Left lung (tissue), 10 donors: Measurements from ENCODE around the gene MKI67. TPM values are rescaled to one million over a fixed set of nuclear protein-coding genes. Genes with fewer than 3 reads are reported as not detected.
A peak's percentile ranks its signal among the peaks of the same experiment; 100 is the strongest.

Experiments
- ATAC-seq: fragments of 200-7000 bp; cut with Tn5 transposase; one replicate; pipeline ENCODE4 v1.9.1; 2020; ENCODE audit warnings: moderate library complexity
- DNase-seq, 4 donors: peaks; one replicate each; pipeline ENCODE4 v3.0.0-alpha.2; 2013 to 2020
- H3K27ac ChIP-seq, 2 donors: fragments of 200-600 bp; sonication (generic) in 1 of 2; one replicate each; pipeline versions ENCODE4 v1.5.0 to v1.8.0; 2020 to 2021
- H3K27me3 ChIP-seq, 2 donors: fragments of 200-600 bp; sonication (generic) in 1 of 2; one replicate each; pipeline versions ENCODE4 v1.5.0 to v1.8.0; 2020 to 2021
- H3K36me3 ChIP-seq, 2 donors: fragments of 200-600 bp; sonication (generic) in 1 of 2; one replicate each; pipeline versions ENCODE4 v1.5.0 to v1.8.0; 2020 to 2021
- H3K4me1 ChIP-seq, 2 donors: fragments of 200-600 bp; one replicate each; pipeline ENCODE4 v1.8.0; 2021
- H3K4me3 ChIP-seq, 2 donors: fragments of 200-600 bp; sonication (generic) in 1 of 2; one replicate each; pipeline versions ENCODE4 v1.5.0 to v1.8.0; 2020 to 2021; ENCODE audit warnings: mild to moderate bottlenecking in 1 of 2
- H3K9me3 ChIP-seq, 2 donors: fragments of 200-600 bp; sonication (generic) in 1 of 2; one replicate each; pipeline versions ENCODE4 v1.5.0 to v1.8.0; 2020 to 2021
- intact Hi-C, 2 donors: fragments of 100-400 bp; cut with DNase I; formaldehyde crosslinking; loops; one replicate each; pipeline versions ENCODE4 v1.11.2 to v1.14.2; 2022
- polyA plus RNA-seq, 6 donors: library from polyadenylated mRNA; unstranded; fragments of 120-200 nt; gene quantifications; one replicate each; pipeline ENCODE4 v1.2.1, GENCODE V29; 2013; ENCODE audit not compliant: insufficient read length in 6 of 6
- total RNA-seq, 2 donors: library from RNA; stranded (reverse); fragmentation: NEBNext Ultra II Directional; extraction: Animal tissue kit (Norgen Biotek cat#: 25700); gene quantifications; one replicate each; pipeline ENCODE4 v1.2.1, GENCODE V29; 2021
- TF ChIP-seq, protein P1 (sequence below), 2 donors: fragments of 200-600 bp; sonication (generic) in 1 of 2; IDR thresholded peaks; one replicate each; pipeline versions ENCODE4 v1.5.0 to v1.8.0; 2021; ENCODE audit warnings: antibody characterized with exemption in 2 of 2
- donor health status: DM: no; HTN: yes; CAD: no.
- donor health status: DM: no; HTN: no; CAD: no.

The MKI67 gene
- total and polyA plus RNA-seq, 8 donors: 6.9 to 109 (median 46.2) TPM

DNA sequence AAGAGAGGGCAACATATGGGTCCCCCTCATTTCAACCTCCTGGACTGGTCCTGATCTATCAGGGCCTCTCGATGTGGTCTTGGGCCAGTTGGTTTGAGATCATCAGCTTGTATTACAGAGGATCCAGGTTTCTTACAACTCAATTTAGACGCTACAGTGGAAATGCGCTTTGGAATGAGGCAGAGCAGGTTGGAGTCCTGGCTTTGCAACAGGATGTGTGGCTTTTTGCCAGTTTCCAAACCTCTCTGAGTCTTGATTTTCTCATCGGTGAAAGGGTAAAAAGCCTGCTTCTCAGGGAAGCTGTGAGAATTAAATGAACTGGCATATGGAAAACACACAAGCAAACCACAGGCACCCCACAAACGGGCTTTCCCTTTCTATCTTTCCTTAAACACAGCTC lies 37.5 kb upstream of the MKI67 start:
- Histone ChIP-seq H3K4me1 (peaks cover 0 to 11% of the 10 kb centered on the region in 2 donors), H3K36me3 (no peaks in the 10 kb centered on the region), H3K4me3 (no peak overlapping the region), H3K9me3 (no peaks in the 10 kb centered on the region), H3K27ac (no peak overlapping the region), H3K27me3 (peaks cover 0 to 7% of the 10 kb centered on the region in 2 donors)
- ATAC-seq: no peak
- intact Hi-C loops: no loop called here
- TF ChIP-seq, protein P1, sequence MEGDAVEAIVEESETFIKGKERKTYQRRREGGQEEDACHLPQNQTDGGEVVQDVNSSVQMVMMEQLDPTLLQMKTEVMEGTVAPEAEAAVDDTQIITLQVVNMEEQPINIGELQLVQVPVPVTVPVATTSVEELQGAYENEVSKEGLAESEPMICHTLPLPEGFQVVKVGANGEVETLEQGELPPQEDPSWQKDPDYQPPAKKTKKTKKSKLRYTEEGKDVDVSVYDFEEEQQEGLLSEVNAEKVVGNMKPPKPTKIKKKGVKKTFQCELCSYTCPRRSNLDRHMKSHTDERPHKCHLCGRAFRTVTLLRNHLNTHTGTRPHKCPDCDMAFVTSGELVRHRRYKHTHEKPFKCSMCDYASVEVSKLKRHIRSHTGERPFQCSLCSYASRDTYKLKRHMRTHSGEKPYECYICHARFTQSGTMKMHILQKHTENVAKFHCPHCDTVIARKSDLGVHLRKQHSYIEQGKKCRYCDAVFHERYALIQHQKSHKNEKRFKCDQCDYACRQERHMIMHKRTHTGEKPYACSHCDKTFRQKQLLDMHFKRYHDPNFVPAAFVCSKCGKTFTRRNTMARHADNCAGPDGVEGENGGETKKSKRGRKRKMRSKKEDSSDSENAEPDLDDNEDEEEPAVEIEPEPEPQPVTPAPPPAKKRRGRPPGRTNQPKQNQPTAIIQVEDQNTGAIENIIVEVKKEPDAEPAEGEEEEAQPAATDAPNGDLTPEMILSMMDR (IDR thresholded peaks at IDR 0.05): no peak
- DNase-seq: no peak

- H3K27ac ChIP-seq: peak overlapping the region in 1 of 2 donors; percentile 38
- TF ChIP-seq, protein P1 (IDR thresholded peaks at IDR 0.05): no peak
- peaks cover 0 to 11% of the 10 kb centered on the region in 2 donors for H3K4me1 ChIP-seq
- DNase-seq (no peak), ATAC-seq (no peak)
- intact Hi-C loops: no loop called here
- H3K27me3 ChIP-seq: peaks cover 0 to 7% of the 10 kb centered on the region in 2 donors
- no peaks in the 10 kb centered on the region for H3K9me3 ChIP-seq
- H3K36me3 ChIP-seq: no peaks in the 10 kb centered on the region
- H3K4me3 ChIP-seq: no peak overlapping the region
Observed at GRCh38 chr10:128161031-128161430, 34.8 kb upstream of the MKI67 start.

DNA sequence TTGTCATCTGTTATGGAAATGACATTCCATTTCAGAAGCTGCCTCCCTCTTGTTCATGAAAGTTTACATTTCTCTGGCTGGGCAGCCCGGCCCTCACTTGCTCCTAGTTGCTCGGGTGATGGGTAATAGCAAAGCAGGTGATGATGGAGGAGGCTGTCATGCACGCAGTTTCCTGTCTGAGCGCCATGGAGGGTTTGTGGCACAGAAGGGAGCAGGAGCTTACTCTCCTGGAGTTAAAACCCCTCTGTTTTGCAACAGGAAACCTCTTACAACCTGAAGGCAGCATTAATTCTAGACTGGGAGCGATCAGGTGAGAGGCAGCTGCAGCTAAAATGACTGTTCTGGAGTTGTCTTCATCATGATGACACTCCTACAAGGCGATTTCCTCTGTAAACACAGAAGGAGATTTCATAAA lies 34.1 kb upstream of the MKI67 start:
- Histone ChIP-seq H3K36me3 (no peaks in the 10 kb centered on the region), H3K4me3 (no peak overlapping the region)
- ATAC-seq: no peak

DNA sequence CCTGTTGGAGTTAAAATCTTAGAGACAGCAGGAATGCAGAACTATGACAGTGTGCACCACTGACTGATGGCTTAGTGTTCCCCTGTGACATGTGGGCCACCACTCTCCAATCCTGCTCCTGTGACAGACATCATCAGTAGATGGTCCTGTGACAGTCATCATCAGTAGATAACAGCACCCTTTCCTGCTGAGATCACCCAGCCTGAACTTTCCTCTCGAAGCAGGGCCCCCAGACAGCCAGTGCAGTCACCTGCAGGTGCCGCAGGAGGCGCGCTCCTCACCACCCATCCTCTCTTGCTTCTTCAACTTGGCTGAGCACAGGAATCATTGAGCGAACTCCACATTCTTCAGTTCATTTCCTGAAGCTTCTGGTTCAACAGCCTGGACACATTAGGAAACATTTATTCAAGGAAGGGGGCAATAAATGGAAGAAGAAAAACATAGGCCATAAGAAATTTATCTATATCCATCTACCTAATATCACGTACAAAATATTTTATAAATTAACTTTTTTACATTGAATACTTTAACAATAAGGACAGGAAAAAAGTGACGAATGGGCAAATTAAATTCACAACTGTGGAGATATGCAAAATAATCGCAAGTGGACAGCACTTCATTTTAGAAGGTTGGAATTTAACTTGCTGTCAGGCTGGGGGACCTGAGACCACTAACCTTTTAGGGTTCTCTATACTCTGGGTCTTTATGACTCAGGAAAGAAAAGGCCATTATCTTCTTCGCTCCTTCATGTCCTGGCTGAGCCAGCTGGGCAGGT lies 32.0 kb upstream of the MKI67 start:
- DNase-seq (no peak), ATAC-seq (no peak)
- Histone ChIP-seq H3K36me3 (no peaks in the 10 kb centered on the region), H3K4me3 (no peak overlapping the region), H3K27me3 (peaks cover 3 to 21% of the 10 kb centered on the region in 2 donors), H3K27ac (no peak overlapping the region), H3K4me1 (peaks cover 0 to 11% of the 10 kb centered on the region in 2 donors), H3K9me3 (no peaks in the 10 kb centered on the region)
- intact Hi-C loops: loop anchor here in 1 of 2 donors (10.0 kb wide), 1 partner anchor 83 kb away; no protein-coding TSS in a partner anchor
- TF ChIP-seq, protein P1 (IDR thresholded peaks at IDR 0.05): no peak

More for the DNA sequence above, 34.1 kb upstream of the MKI67 start:
- intact Hi-C loops: no loop called here
- H3K4me1 ChIP-seq: peaks cover 0 to 11% of the 10 kb centered on the region in 2 donors
- H3K27ac ChIP-seq: peak overlapping the region in 1 of 2 donors; percentile 38
- H3K27me3 ChIP-seq: peaks cover 0 to 7% of the 10 kb centered on the region in 2 donors
- TF ChIP-seq, protein P1 (IDR thresholded peaks at IDR 0.05): no peak
- DNase-seq: no peak
- no peaks in the 10 kb centered on the region for H3K9me3 ChIP-seq

- intact Hi-C loops: loop anchor here in 1 of 2 donors (10.0 kb wide), 1 partner anchor 82 kb away; no protein-coding TSS in a partner anchor
- Histone ChIP-seq H3K9me3 (no peaks in the 10 kb centered on the region), H3K4me3 (no peak overlapping the region), H3K27me3 (peaks cover 7 to 23% of the 10 kb centered on the region in 2 donors), H3K27ac (no peak overlapping the region), H3K36me3 (no peaks in the 10 kb centered on the region), H3K4me1 (peaks cover 0 to 11% of the 10 kb centered on the region in 2 donors)
- DNase-seq (no peak), ATAC-seq (no peak)
- TF ChIP-seq, protein P1 (IDR thresholded peaks at IDR 0.05): no peak
Observed at GRCh38 chr10:128156999-128157755, 31.0 kb upstream of the MKI67 start.
